A673 (cell line): Measurements from ENCODE around the gene WDR75.

Source experiments
- EZH2 ChIP-seq: fragments of 200-600 bp; sonication (generic); IDR thresholded peaks from 2 replicates; pipeline ENCODE4 v1.6.1; 2017; ENCODE audit warnings: borderline replicate concordance, low read depth, mild to moderate bottlenecking, mixed read lengths, antibody characterized with exemption, low read length; ENCODE audit not compliant: poor library complexity, severe bottlenecking
- TF ChIP-seq, protein P1 (sequence below): fragments of 300-800, 200-600 bp; sonication (generic); conservative IDR thresholded peaks from 2 replicates; pipeline ENCODE4 v1.5.1; 2017; ENCODE audit warnings: low read depth, mild to moderate bottlenecking, antibody characterized with exemption, low read length, moderate library complexity, mixed read lengths

- TF ChIP-seq, protein P1, sequence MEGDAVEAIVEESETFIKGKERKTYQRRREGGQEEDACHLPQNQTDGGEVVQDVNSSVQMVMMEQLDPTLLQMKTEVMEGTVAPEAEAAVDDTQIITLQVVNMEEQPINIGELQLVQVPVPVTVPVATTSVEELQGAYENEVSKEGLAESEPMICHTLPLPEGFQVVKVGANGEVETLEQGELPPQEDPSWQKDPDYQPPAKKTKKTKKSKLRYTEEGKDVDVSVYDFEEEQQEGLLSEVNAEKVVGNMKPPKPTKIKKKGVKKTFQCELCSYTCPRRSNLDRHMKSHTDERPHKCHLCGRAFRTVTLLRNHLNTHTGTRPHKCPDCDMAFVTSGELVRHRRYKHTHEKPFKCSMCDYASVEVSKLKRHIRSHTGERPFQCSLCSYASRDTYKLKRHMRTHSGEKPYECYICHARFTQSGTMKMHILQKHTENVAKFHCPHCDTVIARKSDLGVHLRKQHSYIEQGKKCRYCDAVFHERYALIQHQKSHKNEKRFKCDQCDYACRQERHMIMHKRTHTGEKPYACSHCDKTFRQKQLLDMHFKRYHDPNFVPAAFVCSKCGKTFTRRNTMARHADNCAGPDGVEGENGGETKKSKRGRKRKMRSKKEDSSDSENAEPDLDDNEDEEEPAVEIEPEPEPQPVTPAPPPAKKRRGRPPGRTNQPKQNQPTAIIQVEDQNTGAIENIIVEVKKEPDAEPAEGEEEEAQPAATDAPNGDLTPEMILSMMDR, result no peak
- TF ChIP-seq EZH2, result no peak
Measured at GRCh38 chr2:189501487-189501886, 60.2 kb downstream of the WDR75 start.
